ENCODE measurements around the gene FAM217A.

DNA sequence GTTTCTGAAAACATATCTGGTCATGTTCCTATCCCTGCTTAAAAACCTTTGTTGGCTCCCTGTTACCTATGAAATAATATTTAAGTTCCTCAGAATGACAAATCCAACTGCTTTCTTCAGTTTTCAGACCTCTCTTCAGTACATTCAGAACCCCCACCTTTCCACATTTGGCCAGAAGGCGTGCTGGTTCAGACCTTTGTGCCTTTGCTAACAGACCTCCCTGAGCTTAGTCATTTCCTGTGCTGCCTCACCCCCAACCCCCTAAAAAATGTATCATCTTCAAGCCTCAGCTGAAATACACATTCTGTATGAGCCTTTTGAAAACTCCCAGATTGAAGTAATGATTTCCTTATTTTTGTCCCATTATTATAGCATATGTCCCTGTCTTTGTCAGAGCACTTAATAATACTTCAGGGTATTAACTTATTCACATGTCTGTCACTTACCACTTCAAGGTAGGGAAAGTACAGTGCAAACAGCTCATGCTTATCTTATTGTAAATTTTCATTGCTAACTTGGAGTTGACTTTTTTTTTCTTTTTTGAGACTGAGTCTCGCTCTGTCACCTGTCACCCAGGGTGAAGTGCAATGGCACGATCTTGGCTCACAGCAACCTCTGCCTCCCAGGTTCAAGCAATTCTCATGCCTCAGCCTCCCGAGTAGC lies 19.7 kb downstream of the FAM217A start:
- no peak for TF ChIP-seq POLR2A (IDR thresholded peaks at IDR 0.05)
- TF ChIP-seq CTCF (IDR thresholded peaks at IDR 0.05): no peak
- no peak for TF ChIP-seq POLR2AphosphoS5 (IDR thresholded peaks at IDR 0.05; ENCODE audit: insufficient read depth in 1 of 2, low read depth in 1 of 2)

All from vagina (tissue), 2 donors.